SK-N-SH treated with all-trans-retinoic acid at 6 μM for 48 hours (cell line): ENCODE results near the gene STEAP1B.
"Not testable (repeated sequence)": the region's sequence is repeated elsewhere in the genome, so short reads cannot be mapped to it uniquely, and the experiment has no call there.

ENCODE experiments used
- ATAC-seq: fragments of 200-7000 bp; cut with Tn5 transposase; 3 replicates; pipeline ENCODE4 v1.9.1; 2020; ENCODE audit warnings: mild to moderate bottlenecking, moderate library complexity
- ARNTL ChIP-seq: fragments of 450-650 bp; formaldehyde crosslinking; IDR thresholded peaks from 2 replicates; pipeline ENCODE4 v1.5.0; 2020; ENCODE audit warnings: low read depth, mild to moderate bottlenecking, moderate library complexity, borderline replicate concordance
- BACH2 ChIP-seq: fragments of 250-450 bp; sonication (Bioruptor Pico); IDR thresholded peaks from 2 replicates; pipeline ENCODE4 v1.9.0; 2021; ENCODE audit warnings: mild to moderate bottlenecking, borderline replicate concordance
- CREB5 ChIP-seq: fragments of 250-450 bp; sonication (Bioruptor Pico); IDR thresholded peaks from 2 replicates; pipeline ENCODE4 v1.5.1; 2020; ENCODE audit warnings: low read depth, mild to moderate bottlenecking, moderate library complexity
- CSDC2 ChIP-seq: fragments of 250-450 bp; sonication (Bioruptor Pico); IDR thresholded peaks from 2 replicates; pipeline ENCODE4 v1.5.0; 2020; ENCODE audit warnings: mild to moderate bottlenecking, moderate library complexity
- ESRRG ChIP-seq: fragments of 250-450 bp; sonication (Bioruptor Pico); IDR thresholded peaks from 2 replicates; pipeline ENCODE4 v1.6.1; 2021; ENCODE audit warnings: mild to moderate bottlenecking
- GLIS3 ChIP-seq: fragments of 250-450 bp; sonication (Bioruptor Pico); IDR thresholded peaks from 2 replicates; pipeline ENCODE4 v1.5.0; 2020; ENCODE audit warnings: mild to moderate bottlenecking, moderate library complexity
- ISL1 ChIP-seq: fragments of 250-450 bp; sonication (Bioruptor Pico); IDR thresholded peaks from 2 replicates; pipeline ENCODE4 v2.1.2; 2022; ENCODE audit warnings: mild to moderate bottlenecking, moderate library complexity
- OSR1 ChIP-seq: fragments of 250-450 bp; sonication (Bioruptor Pico); IDR thresholded peaks from 2 replicates; pipeline ENCODE4 v1.8.0; 2022; ENCODE audit warnings: moderate library complexity, mild to moderate bottlenecking, inconsistent platforms
- PATZ1 ChIP-seq: fragments of 250-450 bp; sonication (Bioruptor Pico); IDR thresholded peaks from 2 replicates; pipeline ENCODE4 v1.8.0; 2020; ENCODE audit warnings: mild to moderate bottlenecking, moderate library complexity, borderline replicate concordance
- POU6F1 ChIP-seq: fragments of 250-450 bp; sonication (Bioruptor Pico); IDR thresholded peaks from 2 replicates; pipeline ENCODE4 v1.8.0; 2021; ENCODE audit warnings: low read depth, mild to moderate bottlenecking, moderate library complexity, borderline replicate concordance
- RARB ChIP-seq: fragments of 250-450 bp; sonication (Bioruptor Pico); IDR thresholded peaks from 2 replicates; pipeline ENCODE4 v1.8.0; 2021; ENCODE audit warnings: mild to moderate bottlenecking, moderate library complexity
- SNAI2 ChIP-seq: fragments of 250-450 bp; sonication (Bioruptor Pico); IDR thresholded peaks from 2 replicates; pipeline ENCODE4 v1.5.0; 2020; ENCODE audit warnings: mild to moderate bottlenecking, moderate library complexity
- TCF4 ChIP-seq: fragments of 250-450 bp; sonication (Bioruptor Pico); IDR thresholded peaks from 2 replicates; pipeline ENCODE4 v1.8.0; 2021; ENCODE audit warnings: mild to moderate bottlenecking, moderate library complexity, borderline replicate concordance
- TOX ChIP-seq: fragments of 250-450 bp; sonication (Bioruptor Pico); IDR thresholded peaks from 2 replicates; pipeline ENCODE4 v1.8.0; 2021; ENCODE audit warnings: mild to moderate bottlenecking, moderate library complexity, borderline replicate concordance
- TSHZ2 ChIP-seq: fragments of 250-450 bp; sonication (Bioruptor Pico); IDR thresholded peaks from 2 replicates; pipeline ENCODE4 v1.5.0; 2020; ENCODE audit warnings: mild to moderate bottlenecking, moderate library complexity
- ZC3H10 ChIP-seq: fragments of 250-450 bp; sonication (Bioruptor Pico); IDR thresholded peaks from 2 replicates; pipeline ENCODE4 v1.5.1; 2021; ENCODE audit warnings: mild to moderate bottlenecking, moderate library complexity
- ZFP3 ChIP-seq: fragments of 250-450 bp; sonication (Bioruptor Pico); IDR thresholded peaks from 2 replicates; pipeline ENCODE4 v1.5.0; 2020; ENCODE audit warnings: mild to moderate bottlenecking, moderate library complexity
- ZFP30 ChIP-seq: fragments of 450-650 bp; formaldehyde crosslinking; IDR thresholded peaks from 2 replicates; pipeline ENCODE4 v1.5.0; 2022; ENCODE audit warnings: mild to moderate bottlenecking, moderate library complexity
- ZNF565 ChIP-seq: fragments of 450-650 bp; formaldehyde crosslinking; conservative IDR thresholded peaks from 2 replicates; pipeline ENCODE4 v1.5.0; 2020; ENCODE audit warnings: low read depth, mild to moderate bottlenecking, moderate library complexity
- ZNF70 ChIP-seq: fragments of 450-650 bp; formaldehyde crosslinking; IDR thresholded peaks from 2 replicates; pipeline ENCODE4 v1.5.0; 2020; ENCODE audit warnings: mild to moderate bottlenecking, moderate library complexity
- ZNF8 ChIP-seq: fragments of 450-650 bp; formaldehyde crosslinking; IDR thresholded peaks from 2 replicates; pipeline ENCODE4 v1.5.0; 2020; ENCODE audit warnings: mild to moderate bottlenecking, moderate library complexity

Gene STEAP1B

DNA sequence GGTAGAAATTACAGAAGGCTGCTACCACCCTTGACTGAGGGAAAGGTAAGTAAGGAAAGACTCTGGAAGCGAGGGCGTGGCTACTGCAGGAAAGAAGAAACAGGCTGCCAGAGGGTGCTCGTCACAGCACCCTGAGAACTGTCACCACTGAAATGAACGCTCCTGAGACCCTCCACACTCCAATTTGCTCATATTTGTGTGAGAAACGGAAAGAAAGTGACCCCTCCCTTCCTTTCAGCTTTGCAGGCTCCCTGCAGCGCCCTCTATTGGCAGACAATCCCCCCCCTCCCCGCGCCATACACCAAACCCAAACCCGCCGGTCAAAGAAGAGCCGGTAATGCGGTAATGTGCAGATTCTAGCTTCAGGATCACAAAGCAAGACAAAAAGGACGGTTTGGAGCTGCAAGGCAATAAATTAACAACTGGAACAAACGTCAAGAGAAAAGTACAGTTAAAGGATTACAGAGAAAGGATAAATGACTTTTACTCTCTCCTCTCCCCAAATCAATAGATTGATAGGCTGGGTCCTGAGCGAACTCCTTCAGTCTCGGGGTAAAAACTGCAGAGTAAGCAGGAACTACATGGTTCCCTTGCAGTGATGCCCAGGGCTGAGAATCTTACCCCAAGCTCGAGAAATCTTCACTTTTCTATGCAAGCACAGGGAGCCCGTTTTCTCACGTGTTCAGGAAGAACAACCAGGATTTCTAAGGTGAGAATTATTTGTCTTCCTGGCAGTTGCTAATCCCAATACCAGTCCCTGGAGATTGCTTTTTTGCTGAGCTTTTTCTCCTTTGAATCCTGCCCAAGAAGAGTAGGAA is 47.6 kb downstream of the STEAP1B start (continued):
- no peak for TF ChIP-seq TOX (CRISPR knock-in tag)

DNA sequence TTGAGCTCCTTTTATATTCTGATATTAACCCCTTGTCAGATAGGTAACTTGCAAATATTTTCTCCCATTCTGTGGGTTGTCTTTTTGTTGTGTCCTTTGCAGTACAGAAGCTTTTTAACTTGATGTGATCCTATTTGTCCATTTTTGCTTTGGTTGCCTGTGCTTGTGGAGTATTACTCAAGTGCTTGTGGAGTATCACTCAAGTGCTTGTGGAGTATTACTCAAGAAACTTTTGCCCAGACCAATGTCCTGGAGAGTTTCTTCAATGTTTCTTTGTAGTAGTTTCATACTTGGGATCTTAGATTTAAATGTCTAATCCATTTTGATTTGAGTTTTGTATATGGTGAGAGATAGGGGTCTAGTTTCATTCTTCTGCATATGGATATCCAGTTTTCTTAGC is 50.0 kb downstream of the STEAP1B start:
- not testable (repeated sequence) for ATAC-seq

DNA sequence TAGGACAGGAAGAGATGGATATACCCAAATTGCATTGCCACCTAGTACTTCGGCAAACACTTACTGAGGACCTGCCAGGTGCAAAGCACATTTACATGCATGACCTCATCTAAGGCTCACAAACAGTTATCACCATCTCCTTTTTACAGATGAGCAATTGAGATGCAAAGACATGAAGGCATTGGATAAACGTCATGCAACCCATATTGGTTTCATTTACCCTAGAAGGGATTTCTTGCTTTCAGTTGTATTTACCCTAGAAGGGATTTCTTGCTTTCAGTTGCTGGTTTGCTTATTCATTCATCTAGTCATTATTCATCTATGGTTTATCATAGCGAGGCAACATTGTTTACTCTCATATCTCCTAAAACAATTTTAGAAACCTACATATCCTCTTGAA is 52.2 kb downstream of the STEAP1B start:
- no peak for ATAC-seq
- TF ChIP-seq BACH2: no peak
- no peak for TF ChIP-seq RARB (CRISPR knock-in tag)
- no peak for TF ChIP-seq TCF4 (CRISPR knock-in tag)
- no peak for TF ChIP-seq ESRRG (CRISPR knock-in tag)
- no peak for TF ChIP-seq PATZ1 (CRISPR knock-in tag)
- TF ChIP-seq POU6F1 (CRISPR knock-in tag): no peak
- no peak for TF ChIP-seq TOX (CRISPR knock-in tag)
- TF ChIP-seq ZNF8 (CRISPR knock-in tag): no peak
- no peak for TF ChIP-seq ZFP3 (CRISPR knock-in tag)
- no peak for TF ChIP-seq GLIS3 (CRISPR knock-in tag)
- no peak for TF ChIP-seq ZFP30 (CRISPR knock-in tag)
- TF ChIP-seq CSDC2 (CRISPR knock-in tag): no peak
- TF ChIP-seq OSR1 (CRISPR knock-in tag): no peak
- TF ChIP-seq SNAI2: no peak
- TF ChIP-seq ARNTL (CRISPR knock-in tag): no peak
- TF ChIP-seq TSHZ2: no peak
- TF ChIP-seq CREB5 (CRISPR knock-in tag): no peak
- TF ChIP-seq ZC3H10 (CRISPR knock-in tag): no peak
- TF ChIP-seq ISL1 (CRISPR knock-in tag): no peak
- TF ChIP-seq ZNF70 (CRISPR knock-in tag): no peak

GRCh38 chr7:22447008-22447407 is 53.0 kb downstream of the STEAP1B start:
- no peak for TF ChIP-seq CREB5 (CRISPR knock-in tag)
- TF ChIP-seq TSHZ2: no peak
- TF ChIP-seq ZC3H10 (CRISPR knock-in tag): no peak
- no peak for TF ChIP-seq PATZ1 (CRISPR knock-in tag)
- no peak for TF ChIP-seq ZNF8 (CRISPR knock-in tag)
- no peak for TF ChIP-seq ZNF565 (CRISPR knock-in tag)
- no peak for TF ChIP-seq ZNF70 (CRISPR knock-in tag)
- TF ChIP-seq, all 23 proteins: peak for 0
- no peak for ATAC-seq
